BJ (cell line): ENCODE measurements around the gene HNRNPAB. TPM values are rescaled to one million over a fixed set of nuclear protein-coding genes. Genes with fewer than 3 reads are reported as not detected.

Source experiments
- CTCF ChIA-PET: fragments of 350-600 bp; formaldehyde crosslinking; extraction: SDS; loops from one replicate; lab custom pipeline; 2021; ENCODE audit warnings: antibody characterized with exemption, inconsistent platforms; lab: Yijun Ruan, JAX
- POLR2A ChIA-PET: fragments of 300-600 bp; sonication (Branson Sonifier 250); formaldehyde crosslinking; extraction: SDS; loops from one replicate; lab custom pipeline; 2021; ENCODE audit warnings: antibody characterized with exemption; lab: Charles Lee
- DNase-seq: peaks from one replicate; pipeline ENCODE4 v3.0.0-alpha.2; 2011; ENCODE audit warnings: low read depth
- H3K27me3 ChIP-seq: 2 replicates; pipeline ENCODE4 v1.6.0; 2011; ENCODE audit warnings: low read length; ENCODE audit not compliant: control insufficient read depth, insufficient read depth
- H3K36me3 ChIP-seq: 2 replicates; pipeline ENCODE4 v1.5.1; 2011; ENCODE audit warnings: low read length; ENCODE audit not compliant: control insufficient read depth, insufficient read depth
- H3K4me3 ChIP-seq: 2 replicates; pipeline ENCODE4 v1.5.1; 2011; ENCODE audit warnings: low read depth, mild to moderate bottlenecking, control low read depth, low read length
- CTCF ChIP-seq: IDR thresholded peaks from 2 replicates; pipeline ENCODE4 v1.5.1; 2011; ENCODE audit warnings: low read depth, mild to moderate bottlenecking, control low read depth, inconsistent platforms, low read length, moderate library complexity; ENCODE audit not compliant: insufficient read depth
- polyA plus RNA-seq: library from polyadenylated mRNA; depleted of rRNA; stranded (reverse); fragments of >200 nt; gene quantifications from 2 replicates; pipeline ENCODE4 v1.2.3, GENCODE V29; 2011

The HNRNPAB gene
- polyA plus RNA-seq, 1 experiment, result 59.3 TPM

DNA sequence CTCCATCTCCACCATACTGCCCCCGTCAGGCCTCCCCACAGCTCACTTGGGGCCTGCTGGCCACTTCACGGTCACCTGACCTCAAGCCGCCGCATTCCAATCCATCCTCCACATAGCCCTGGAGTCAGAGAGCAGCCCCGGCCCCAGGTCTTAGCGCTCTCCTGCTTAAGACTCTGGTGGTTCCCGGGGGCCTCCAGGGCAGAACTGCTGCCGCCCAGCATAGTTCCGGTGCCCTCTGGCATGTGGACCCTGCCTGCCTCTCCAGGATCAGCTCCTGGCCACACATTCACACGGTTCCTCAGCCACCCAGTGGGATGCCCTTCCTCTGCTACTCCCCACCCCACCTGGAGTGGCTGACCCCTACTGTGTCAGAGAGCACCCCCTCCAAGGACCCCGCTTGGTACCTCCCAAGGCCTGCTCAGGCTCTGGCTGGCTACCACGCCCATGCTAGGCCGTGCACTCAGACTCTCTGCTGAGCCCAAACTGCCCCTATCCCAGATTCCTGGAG lies 19.5 kb downstream of the HNRNPAB start:
- no peaks in the 10 kb centered on the region for H3K27me3 ChIP-seq
- H3K36me3 ChIP-seq, result peaks cover 15% of the 10 kb centered on the region
- TF ChIP-seq CTCF, result no peak
- H3K4me3 ChIP-seq, result no peak overlapping the region
- POLR2A ChIA-PET, result no interaction called here
- CTCF ChIA-PET, result interaction anchor here (1.2 kb wide), 1 partner anchor 11 kb away, joined by 3 read pairs; no protein-coding TSS in a partner anchor
- DNase-seq, result no peak

DNA sequence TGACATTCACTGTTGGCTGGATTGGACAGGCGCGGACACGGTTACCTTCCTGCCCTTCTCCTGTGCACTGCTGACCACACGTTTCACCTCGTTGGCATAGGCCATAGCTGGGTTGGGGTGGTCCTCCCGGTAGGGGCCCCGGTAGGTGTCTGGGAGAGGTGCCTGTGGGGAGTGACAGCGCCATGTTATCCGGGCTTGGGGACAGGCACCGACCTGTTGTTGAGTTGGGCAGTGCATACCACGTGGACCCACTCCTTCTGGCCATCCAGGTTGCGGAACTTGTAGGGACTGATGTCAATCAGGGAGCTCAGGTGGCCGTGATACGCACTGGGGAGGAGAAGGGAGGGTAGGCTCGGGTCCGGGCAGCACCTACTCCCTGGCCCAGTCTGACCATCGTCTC lies 20.1 kb downstream of the HNRNPAB start:
- TF ChIP-seq CTCF, result no peak
- H3K36me3 ChIP-seq, result peaks cover 15% of the 10 kb centered on the region
- no peaks in the 10 kb centered on the region for H3K27me3 ChIP-seq
- H3K4me3 ChIP-seq, result no peak overlapping the region
- ChIA-PET POLR2A (no interaction called here), CTCF (interaction anchor here (1.2 kb wide), 1 partner anchor 10 kb away, joined by 3 read pairs; no protein-coding TSS in a partner anchor)
- DNase-seq, result no peak

DNA sequence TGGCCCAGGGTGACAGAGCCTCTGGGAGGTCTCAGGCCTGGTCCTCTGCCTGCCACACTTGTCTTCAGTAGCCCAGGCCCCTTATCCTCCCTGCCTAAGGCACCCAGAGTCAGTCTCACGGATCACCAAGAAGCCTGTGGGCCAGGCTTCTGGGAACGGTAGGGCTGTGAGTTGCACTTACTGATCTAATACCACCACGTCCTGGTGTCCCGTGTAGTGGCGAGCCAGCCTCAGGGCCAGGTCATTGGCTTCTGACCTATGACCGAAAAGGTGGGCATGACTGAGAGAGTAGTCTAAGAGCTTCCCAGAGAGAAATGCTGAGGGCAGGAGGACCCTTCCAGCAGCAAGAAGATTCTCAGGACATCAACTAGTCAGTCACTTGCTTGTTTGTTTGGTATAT lies 20.8 kb downstream of the HNRNPAB start:
- Histone ChIP-seq H3K4me3 (no peak overlapping the region), H3K27me3 (no peaks in the 10 kb centered on the region), H3K36me3 (peaks cover 18% of the 10 kb centered on the region)
- CTCF ChIA-PET, result interaction anchor here (1.2 kb wide), 1 partner anchor 10 kb away, joined by 3 read pairs; no protein-coding TSS in a partner anchor
- POLR2A ChIA-PET, result no interaction called here
- no peak for TF ChIP-seq CTCF
- DNase-seq, result no peak

DNA sequence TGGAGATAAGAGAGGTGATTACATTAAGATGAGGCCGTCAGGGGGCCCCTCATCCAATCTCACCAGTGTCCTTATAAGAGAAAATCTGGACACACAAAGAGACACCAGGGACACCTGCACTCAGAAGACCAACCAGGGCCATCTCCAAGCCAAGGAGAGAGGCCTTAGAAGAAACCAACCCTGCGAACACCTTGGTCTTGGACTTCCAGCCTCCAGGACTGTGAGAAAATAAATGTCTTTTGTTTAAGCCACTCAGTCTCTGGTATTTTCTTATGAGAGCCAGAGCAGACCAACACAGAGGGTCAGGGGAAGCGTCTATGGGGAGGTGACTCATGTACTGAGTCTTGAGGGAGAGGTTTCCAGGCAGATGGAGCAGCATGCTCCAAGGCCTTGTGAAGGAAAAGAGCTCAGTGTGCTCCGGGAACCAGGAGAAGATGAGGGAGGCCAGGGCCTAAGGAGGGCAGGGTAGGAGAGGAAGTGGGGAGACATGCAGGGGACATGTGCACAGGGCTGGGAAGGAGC lies 22.9 kb downstream of the HNRNPAB start:
- CTCF ChIA-PET, result interaction anchor here (1.0 kb wide), 1 partner anchor 13 kb away, joined by 4 read pairs; no protein-coding TSS in a partner anchor
- Histone ChIP-seq H3K27me3 (no peaks in the 10 kb centered on the region), H3K4me3 (no peak overlapping the region), H3K36me3 (peaks cover 13% of the 10 kb centered on the region)
- POLR2A ChIA-PET, result no interaction called here
- no peak for TF ChIP-seq CTCF
- DNase-seq, result no peak

DNA sequence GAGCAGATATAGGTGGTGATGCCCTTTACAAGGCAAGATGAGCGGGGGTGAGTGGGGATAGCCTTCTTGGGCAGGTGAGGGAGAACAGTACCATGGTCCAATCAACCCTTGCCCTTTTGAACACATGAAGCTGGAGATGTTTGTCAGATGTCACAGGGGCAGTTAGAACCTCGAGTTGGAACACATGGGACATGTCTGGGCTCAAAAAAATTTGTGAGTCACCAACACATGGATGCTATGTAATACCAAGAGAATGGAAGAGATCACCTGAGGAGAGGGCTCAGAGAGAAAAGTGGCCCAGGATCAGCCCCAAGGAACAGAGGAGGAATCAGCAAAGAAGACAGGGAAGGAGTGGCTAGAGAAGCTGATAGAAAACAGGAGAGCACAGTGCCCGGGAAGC lies 23.6 kb downstream of the HNRNPAB start:
- CTCF ChIA-PET, result interaction anchor here (1.0 kb wide), 1 partner anchor 14 kb away, joined by 4 read pairs; no protein-coding TSS in a partner anchor

More for the DNA sequence above, 23.6 kb downstream of the HNRNPAB start:
- Histone ChIP-seq H3K4me3 (no peak overlapping the region), H3K36me3 (peaks cover 11% of the 10 kb centered on the region), H3K27me3 (no peaks in the 10 kb centered on the region)
- no peak for TF ChIP-seq CTCF
- no peak for DNase-seq
- POLR2A ChIA-PET, result no interaction called here
